ENCODE results near the gene ANKRD45.
"Not testable (repeated sequence)": the region's sequence is repeated elsewhere in the genome, so short reads cannot be mapped to it uniquely, and the experiment has no call there.

ANKRD45 gene

DNA sequence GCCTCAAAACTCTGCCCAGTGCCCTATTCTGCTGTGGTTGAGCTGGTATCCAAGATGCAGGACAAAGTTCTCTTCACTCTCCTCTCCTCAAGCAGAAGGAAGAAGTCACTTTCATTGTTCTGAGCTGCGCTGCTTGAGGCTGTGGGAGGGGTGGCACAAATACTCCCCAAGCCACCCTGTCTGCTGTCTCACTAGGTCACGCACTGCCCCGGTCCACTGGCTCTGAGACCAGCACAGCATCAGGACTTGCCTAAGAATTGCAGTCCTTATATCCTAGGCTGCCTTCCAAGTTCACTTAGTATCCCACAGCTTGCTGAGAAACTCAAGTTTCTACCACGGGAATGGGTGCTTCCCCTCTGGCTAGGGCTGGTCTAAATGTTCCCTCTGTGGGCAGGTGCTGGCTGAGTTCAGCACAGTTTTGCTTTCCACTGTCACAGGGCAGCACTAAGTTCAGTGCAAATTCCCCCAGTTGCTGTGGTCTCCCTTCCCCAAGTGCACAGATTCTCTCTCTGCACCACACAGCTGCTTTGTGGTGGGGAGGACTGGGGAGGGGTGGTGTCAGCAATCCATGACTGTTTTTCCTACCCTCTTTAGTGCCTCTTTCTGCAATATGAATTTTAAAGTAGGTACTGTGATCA lies 99.2 kb downstream of the ANKRD45 start:
- DNase-seq, result no peak

DNA sequence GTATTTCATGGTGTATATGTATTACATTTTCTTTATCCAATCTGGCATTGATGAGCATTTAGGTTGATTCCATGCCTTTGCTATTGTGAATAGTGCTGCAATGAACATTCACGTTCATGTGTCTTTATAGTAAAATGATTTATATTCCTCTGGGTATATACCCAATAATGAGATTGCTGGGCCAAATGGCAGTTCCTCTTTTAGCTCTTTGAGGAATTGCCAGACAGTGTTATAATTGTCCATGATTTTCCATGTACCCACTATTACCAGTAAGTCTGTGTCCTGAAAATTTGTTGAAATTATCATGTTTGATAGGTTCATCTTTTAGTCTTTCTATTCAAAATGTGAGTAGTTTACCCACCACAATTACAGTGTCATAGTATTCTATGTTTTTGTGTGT lies 101.2 kb downstream of the ANKRD45 start:
- DNase-seq, result no peak

DNA sequence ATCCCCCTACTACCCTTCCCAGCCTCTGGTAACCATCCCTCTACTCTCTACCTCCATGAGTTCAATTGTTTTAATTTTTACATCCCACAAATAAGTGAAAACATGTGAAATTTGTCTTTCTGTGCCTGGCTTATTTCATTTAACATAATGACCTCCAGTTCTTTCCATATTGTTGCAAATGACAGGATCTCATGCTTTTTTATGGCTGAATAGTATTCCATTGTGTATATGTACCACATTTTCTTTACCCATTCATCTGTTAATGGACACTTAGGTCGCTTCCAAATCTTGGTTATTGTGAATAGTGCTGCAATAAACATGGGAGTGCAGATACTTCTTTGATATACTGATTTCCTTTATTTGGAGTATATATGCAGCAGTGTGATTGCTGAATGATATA lies 105.8 kb downstream of the ANKRD45 start:
- DNase-seq, result not testable (repeated sequence)

DNA sequence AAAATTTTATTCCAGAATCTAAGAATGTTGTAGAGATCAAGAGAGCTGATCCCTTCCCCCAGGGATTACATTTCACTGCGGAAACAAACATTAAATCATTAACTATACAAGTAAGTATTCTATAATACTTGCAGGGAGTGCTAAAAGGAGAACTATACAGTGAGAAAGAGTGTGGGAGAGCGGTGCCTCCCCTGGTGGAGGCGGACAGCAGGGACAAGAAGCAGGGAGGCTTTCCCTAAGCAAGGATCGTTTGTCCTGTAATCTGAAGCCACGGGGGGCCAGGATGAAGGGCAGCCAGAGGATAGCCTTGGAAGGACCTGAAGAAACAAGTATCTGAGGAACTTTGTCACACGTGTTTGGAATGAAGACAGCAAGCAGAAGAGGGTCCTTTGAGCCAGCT lies 106.8 kb downstream of the ANKRD45 start:
- no peak for DNase-seq

DNA sequence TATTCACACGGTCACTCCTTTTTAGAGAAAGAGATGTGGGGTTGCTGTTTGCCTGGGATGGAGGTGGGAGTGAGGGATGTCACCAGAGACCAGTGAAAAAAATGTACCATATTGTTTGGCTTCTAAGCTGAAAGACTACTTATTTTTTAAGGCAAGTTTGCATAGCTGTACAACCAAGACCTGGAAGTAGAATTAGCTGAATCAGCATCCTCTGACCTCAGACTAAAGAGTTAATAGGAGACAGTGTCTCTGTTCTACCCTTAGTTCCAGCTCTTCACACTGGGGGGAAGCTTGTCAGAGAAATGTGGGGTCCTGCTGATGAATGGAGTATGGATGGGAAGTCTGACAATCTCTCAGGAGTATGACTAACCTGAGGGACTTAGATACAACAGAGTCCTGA lies 108.4 kb downstream of the ANKRD45 start:
- no peak for DNase-seq

DNA sequence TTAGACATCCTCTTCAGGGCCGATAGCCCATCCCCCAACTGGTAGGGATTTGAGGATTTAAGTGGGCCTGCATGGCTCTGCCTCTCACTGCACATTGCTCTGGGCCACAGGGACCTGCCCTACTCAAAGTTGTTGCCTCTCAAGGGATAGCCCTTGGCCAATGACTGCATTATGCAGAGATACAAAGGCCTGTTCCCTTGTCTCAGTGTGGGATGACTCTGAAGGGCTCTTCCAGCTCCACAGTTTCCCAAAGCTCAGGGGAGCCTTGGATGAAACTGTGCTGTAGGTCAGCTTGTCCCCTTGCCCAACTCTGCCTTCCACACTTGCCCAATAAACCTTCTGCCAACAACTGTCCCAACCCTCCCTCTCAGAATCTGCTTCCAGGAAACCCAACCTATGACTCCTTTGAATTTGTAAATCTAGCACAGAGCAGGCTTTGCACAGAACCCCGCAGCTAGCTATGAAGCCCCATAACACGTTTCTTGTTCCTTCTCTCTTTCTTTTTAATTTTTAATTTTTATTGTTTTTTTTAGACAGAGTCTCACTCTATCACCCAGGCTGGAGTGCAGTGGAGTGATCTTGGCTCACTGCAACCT lies 109.3 kb downstream of the ANKRD45 start:
- DNase-seq, result no peak

All from CD4-positive, alpha-beta T cell treated with Interleukin-12 subunit alpha and Interleukin-12 subunit beta, for 1 hour (primary cell).